SU-DHL-6 (cell line): ENCODE results near the gene PTPN6.
A peak's percentile ranks its signal among the peaks of the same experiment; 100 is the strongest.

Experiments used
- H2AFZ ChIP-seq: fragments of 200-600 bp; sonication (generic); 2 replicates; pipeline ENCODE4 v1.6.1; 2014; ENCODE audit warnings: low read depth, mild to moderate bottlenecking, moderate library complexity, mixed read lengths, antibody characterized with exemption, low read length; ENCODE audit not compliant: severe bottlenecking
- H3F3A ChIP-seq: fragments of 200-600 bp; shearing (Covaris generic); 2 replicates; pipeline ENCODE4 v1.6.0; 2016; ENCODE audit warnings: antibody characterized with exemption, mild to moderate bottlenecking; ENCODE audit not compliant: insufficient read depth
- H3K27ac ChIP-seq: fragments of 200-600 bp; sonication (generic); 2 replicates; pipeline ENCODE4 v1.5.1; 2016; ENCODE audit warnings: low read depth, mild to moderate bottlenecking, low read length, moderate library complexity, mixed read lengths
- H3K27me3 ChIP-seq: fragments of 200-600 bp; sonication (generic), shearing (Covaris generic); 2 replicates; pipeline ENCODE4 v1.6.0; 2014; ENCODE audit warnings: mild to moderate bottlenecking, low read length
- H3K36me3 ChIP-seq: fragments of 200-600 bp; sonication (generic); 2 replicates; pipeline ENCODE4 v1.6.1; 2014; ENCODE audit warnings: mild to moderate bottlenecking, low read length, mixed read lengths
- H3K4me2 ChIP-seq: fragments of 300-600, 200-600 bp; shearing (Covaris generic), sonication (generic); 2 replicates; pipeline ENCODE4 v1.6.0; 2014; ENCODE audit warnings: low read length, low read depth, mild to moderate bottlenecking; ENCODE audit not compliant: poor library complexity, severe bottlenecking
- H3K4me3 ChIP-seq: fragments of 200-600 bp; sonication (generic); 2 replicates; pipeline ENCODE4 v1.5.1; 2014; ENCODE audit warnings: antibody characterized with exemption, low read length, mild to moderate bottlenecking, mixed read lengths; ENCODE audit not compliant: insufficient read depth, poor library complexity, severe bottlenecking
- H3K79me2 ChIP-seq: fragments of 200-600 bp; sonication (generic); 2 replicates; pipeline ENCODE4 v1.6.1; 2014; ENCODE audit warnings: mild to moderate bottlenecking, low read length, moderate library complexity; ENCODE audit not compliant: insufficient read depth
- H3K9ac ChIP-seq: fragments of 200-600 bp; sonication (generic); 2 replicates; pipeline ENCODE4 v1.7.0; 2014; ENCODE audit warnings: mild to moderate bottlenecking, low read length
- H3K9me2 ChIP-seq: fragments of 200-600 bp; sonication (generic); replicated peaks from 2 replicates; pipeline ENCODE4 v1.6.1; 2014; ENCODE audit warnings: low read length; ENCODE audit not compliant: insufficient read depth
- H3K9me3 ChIP-seq: fragments of 200-600 bp; sonication (generic); 2 replicates; pipeline ENCODE4 v1.6.1; 2014; ENCODE audit warnings: low read length, mixed read lengths; ENCODE audit not compliant: insufficient read depth
- H4K20me1 ChIP-seq: fragments of 200-600 bp; sonication (generic); 2 replicates; pipeline ENCODE4 v1.6.1; 2014; ENCODE audit warnings: low read depth, mild to moderate bottlenecking, antibody characterized with exemption, low read length, moderate library complexity, mixed read lengths
- CTCF ChIP-seq: fragments of 200-600 bp; sonication (generic); IDR thresholded peaks from one replicate; pipeline ENCODE4 v1.5.1; 2017; ENCODE audit warnings: antibody characterized with exemption, mild to moderate bottlenecking, low read length, moderate library complexity; ENCODE audit not compliant: insufficient read depth, poor library complexity, severe bottlenecking
- EZH2phosphoT487 ChIP-seq: fragments of 200-600 bp; sonication (generic), shearing (Covaris generic); conservative IDR thresholded peaks from 2 replicates; pipeline ENCODE4 v1.6.1; 2018; ENCODE audit warnings: mild to moderate bottlenecking, antibody characterized with exemption, low read length, moderate library complexity, mixed read lengths

The PTPN6 gene

DNA sequence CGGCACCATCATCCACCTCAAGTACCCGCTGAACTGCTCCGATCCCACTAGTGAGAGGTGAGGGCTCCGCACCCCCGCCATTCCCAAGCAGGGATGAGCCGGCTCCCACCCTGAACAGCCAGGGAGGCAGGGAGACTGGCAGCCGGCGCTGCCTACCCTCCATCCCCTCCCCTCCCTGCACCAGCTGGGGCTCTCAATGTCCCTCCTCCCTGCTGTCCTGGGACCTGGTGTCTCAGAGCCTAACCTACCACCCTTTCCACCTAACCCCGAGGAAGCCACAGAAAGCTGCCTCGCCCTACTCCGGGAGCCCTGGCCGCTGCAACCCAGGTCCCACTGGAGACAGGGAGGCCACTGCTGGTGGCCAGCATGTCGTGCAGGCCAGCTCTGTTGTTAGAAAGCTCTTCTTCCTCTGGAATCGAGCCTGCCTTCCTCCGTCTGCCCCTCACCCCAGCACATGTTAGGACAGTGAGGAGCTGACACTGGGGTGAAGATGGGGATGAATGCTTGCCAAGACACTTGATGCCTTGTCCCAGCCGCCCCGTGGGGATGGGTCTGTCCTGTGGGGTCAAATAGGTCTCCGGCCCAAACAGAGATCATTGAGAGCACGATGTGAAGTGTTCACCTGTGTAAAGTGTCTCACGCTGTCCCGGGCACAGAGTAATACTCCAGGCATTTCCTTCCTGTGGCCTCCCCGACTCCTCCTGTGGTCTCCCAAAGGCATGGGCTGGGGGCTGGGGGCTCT, 1.1 kb downstream of the PTPN6 start:
- H3K9ac ChIP-seq: peak overlapping the region; percentile 55
- peak overlapping the region; percentile 45 for H3K4me3 ChIP-seq
- no peaks in the 10 kb centered on the region for H4K20me1 ChIP-seq
- TF ChIP-seq EZH2phosphoT487 (no peak), CTCF (no peak)
- no peaks in the 10 kb centered on the region for H3K27me3 ChIP-seq
- no peaks in the 10 kb centered on the region for H3K36me3 ChIP-seq
- no peaks in the 10 kb centered on the region for H3K9me2 ChIP-seq
- no peak overlapping the region for H3K27ac ChIP-seq
- H3K9me3 ChIP-seq: no peaks in the 10 kb centered on the region
- H2AFZ ChIP-seq: no peak overlapping the region
- no peaks in the 10 kb centered on the region for H3F3A ChIP-seq
- no peaks in the 10 kb centered on the region for H3K79me2 ChIP-seq
- peak overlapping the region; percentile 61 for H3K4me2 ChIP-seq

- H3K9me2 ChIP-seq: no peaks in the 10 kb centered on the region
- H3K27me3 ChIP-seq: no peaks in the 10 kb centered on the region
- peak overlapping the region; percentile 61 for H3K4me2 ChIP-seq
- H3K79me2 ChIP-seq: no peaks in the 10 kb centered on the region
- H3K36me3 ChIP-seq: no peaks in the 10 kb centered on the region
- no peak overlapping the region for H2AFZ ChIP-seq
- no peak for TF ChIP-seq EZH2phosphoT487
- TF ChIP-seq CTCF: no peak
- no peaks in the 10 kb centered on the region for H3K9me3 ChIP-seq
- no peaks in the 10 kb centered on the region for H3F3A ChIP-seq
- no peak overlapping the region for H3K27ac ChIP-seq
- H3K9ac ChIP-seq: peak overlapping the region; percentile 55
- H3K4me3 ChIP-seq: peak overlapping the region; percentile 35
- no peaks in the 10 kb centered on the region for H4K20me1 ChIP-seq
Observed at GRCh38 chr12:6952863-6953441, 1.8 kb downstream of the PTPN6 start.

DNA sequence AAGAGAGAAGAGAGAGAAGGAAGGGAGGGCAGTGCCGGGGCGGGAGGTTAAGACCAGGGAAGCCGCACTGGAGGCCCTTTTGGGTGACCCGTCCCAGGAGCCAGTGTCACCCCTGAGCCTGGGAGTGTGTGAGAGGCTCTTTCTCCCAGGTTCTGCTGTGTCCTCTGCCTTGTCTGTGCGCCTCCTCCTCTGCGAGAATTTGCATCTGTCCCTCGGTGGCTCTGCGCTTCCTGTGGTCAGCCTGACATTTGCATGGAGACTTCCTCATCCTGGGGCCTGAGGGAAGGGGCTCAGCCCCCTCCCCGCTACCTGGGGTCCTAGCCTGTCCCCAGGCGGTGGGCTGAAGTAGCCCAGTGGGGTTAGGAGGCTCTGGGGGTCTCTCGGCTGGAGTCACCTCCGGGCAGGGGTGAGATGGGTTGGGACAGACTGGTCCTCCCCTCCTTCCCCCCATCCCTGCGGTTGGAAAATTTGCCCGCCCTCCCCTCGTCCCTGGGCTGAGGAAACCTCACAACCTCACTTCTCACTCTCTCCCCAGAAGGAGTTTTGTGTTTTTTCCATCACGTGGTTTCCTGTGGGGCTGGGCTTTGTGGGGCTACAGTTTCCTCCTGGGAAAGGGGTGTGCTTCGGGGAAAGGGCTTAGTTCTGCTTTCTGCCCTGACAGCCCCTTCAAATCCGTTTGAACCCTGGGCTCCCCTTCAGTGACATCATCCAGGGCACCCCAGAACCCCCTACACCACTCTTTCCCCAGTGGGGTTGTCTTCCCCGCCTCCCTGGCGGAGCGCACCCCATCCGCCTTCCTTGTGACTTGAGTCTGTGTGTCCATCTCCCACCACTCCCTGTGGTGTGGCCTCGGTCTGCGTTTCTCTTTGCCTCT, 2.5 kb downstream of the PTPN6 start:
- Histone ChIP-seq H3K4me3 (peak overlapping the region; percentile 35), H3K9me3 (no peaks in the 10 kb centered on the region), H3F3A (no peaks in the 10 kb centered on the region), H4K20me1 (no peaks in the 10 kb centered on the region), H3K36me3 (no peaks in the 10 kb centered on the region), H2AFZ (no peak overlapping the region), H3K4me2 (peak overlapping the region; percentile 61), H3K9ac (peak overlapping the region; percentile 55), H3K79me2 (no peaks in the 10 kb centered on the region), H3K27me3 (no peaks in the 10 kb centered on the region), H3K9me2 (no peaks in the 10 kb centered on the region), H3K27ac (no peak overlapping the region)
- TF ChIP-seq CTCF (no peak), EZH2phosphoT487 (no peak)
